ENCODE results near the gene CHD9NB. TPM values are rescaled to one million over a fixed set of nuclear protein-coding genes. Genes with fewer than 3 reads are reported as not detected.

CHD9NB gene
- polyA plus RNA-seq, 1 of the 3 experiments (the other 2 are of a cell fraction) = 2.7 TPM

DNA sequence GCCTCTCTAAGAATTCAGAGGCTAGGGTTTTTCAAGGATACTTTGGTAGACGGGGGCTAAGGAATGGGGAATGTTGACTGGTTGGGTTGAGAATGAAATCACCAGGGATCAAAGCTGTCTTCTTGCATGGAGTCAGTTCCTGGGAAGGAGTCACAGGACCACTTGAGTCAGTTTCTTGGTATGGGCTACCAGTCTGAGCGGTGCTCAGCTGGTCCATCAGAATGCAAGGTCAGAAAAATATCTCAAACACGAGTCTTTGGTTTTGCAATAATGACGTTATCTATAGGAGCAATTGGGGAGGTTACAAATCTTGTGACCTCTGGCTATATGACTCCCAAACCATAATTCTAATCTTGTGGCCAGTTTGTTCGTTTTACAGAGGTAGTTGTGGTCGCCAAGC is 18.4 kb downstream of the CHD9NB start:
- Histone ChIP-seq H3K9me3 (no peaks in the 10 kb centered on the region), H4K20me1 (ENCODE audit: insufficient read depth) (no peaks in the 10 kb centered on the region), H3K36me3 (replicated peaks in 1 of 2; ENCODE audit: control insufficient read depth in 1 of 2, insufficient read depth in 2 of 2, low read length in 1 of 2) (no peaks in the 10 kb centered on the region), H3K9me2 (no peaks in the 10 kb centered on the region), H3F3A (replicated peaks; ENCODE audit: insufficient read depth) (no peaks in the 10 kb centered on the region), H3K79me2 (ENCODE audit: insufficient read depth) (no peaks in the 10 kb centered on the region), H3K9ac (no peak overlapping the region), H3K27me3 (ENCODE audit: insufficient read depth) (no peaks in the 10 kb centered on the region), H3K4me1 (ENCODE audit: control insufficient read depth in 1 of 2, insufficient read depth in 2 of 2, low read depth in 1 of 2, low read length in 1 of 2) (no peaks in the 10 kb centered on the region), H3K4me2 (no peak overlapping the region), H3K4me3 (ENCODE audit: low read depth in 2 of 2, low read length in 1 of 2) (no peak overlapping the region), H3K27ac (ENCODE audit: low read depth in 2 of 2, low read length in 1 of 2) (no peak overlapping the region), H2AFZ (ENCODE audit: low read depth) (no peak overlapping the region)
- WGBS (ENCODE audit: low lambda C conversion rate) = 56% methylated on average over 6 of the region's 6 CpGs
- DNase-seq = no peak
- TF ChIP-seq YY1 (IDR thresholded peaks at IDR 0.05; ENCODE audit: low read depth) (no peak), EP300 (IDR thresholded peaks at IDR 0.05; ENCODE audit: borderline replicate concordance in 1 of 2, low read depth in 1 of 2, low read length in 1 of 2) (no peak), MEF2A (IDR thresholded peaks at IDR 0.05; ENCODE audit: borderline replicate concordance, low read depth) (no peak), CHD2 (IDR thresholded peaks at IDR 0.05; ENCODE audit: low read length, partially characterized antibody) (no peak), FOXJ3 (CRISPR knock-in tag; IDR thresholded peaks at IDR 0.05) (no peak), RAD21 (IDR thresholded peaks at IDR 0.05; ENCODE audit: low read length) (no peak), ELF1 (IDR thresholded peaks at IDR 0.05) (no peak), RXRA (IDR thresholded peaks at IDR 0.05; ENCODE audit: borderline replicate concordance, low read depth) (no peak), POLR2AphosphoS5 (IDR thresholded peaks at IDR 0.05; ENCODE audit: low read depth, low read length) (no peak)
- TF ChIP-seq, protein P1, sequence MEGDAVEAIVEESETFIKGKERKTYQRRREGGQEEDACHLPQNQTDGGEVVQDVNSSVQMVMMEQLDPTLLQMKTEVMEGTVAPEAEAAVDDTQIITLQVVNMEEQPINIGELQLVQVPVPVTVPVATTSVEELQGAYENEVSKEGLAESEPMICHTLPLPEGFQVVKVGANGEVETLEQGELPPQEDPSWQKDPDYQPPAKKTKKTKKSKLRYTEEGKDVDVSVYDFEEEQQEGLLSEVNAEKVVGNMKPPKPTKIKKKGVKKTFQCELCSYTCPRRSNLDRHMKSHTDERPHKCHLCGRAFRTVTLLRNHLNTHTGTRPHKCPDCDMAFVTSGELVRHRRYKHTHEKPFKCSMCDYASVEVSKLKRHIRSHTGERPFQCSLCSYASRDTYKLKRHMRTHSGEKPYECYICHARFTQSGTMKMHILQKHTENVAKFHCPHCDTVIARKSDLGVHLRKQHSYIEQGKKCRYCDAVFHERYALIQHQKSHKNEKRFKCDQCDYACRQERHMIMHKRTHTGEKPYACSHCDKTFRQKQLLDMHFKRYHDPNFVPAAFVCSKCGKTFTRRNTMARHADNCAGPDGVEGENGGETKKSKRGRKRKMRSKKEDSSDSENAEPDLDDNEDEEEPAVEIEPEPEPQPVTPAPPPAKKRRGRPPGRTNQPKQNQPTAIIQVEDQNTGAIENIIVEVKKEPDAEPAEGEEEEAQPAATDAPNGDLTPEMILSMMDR (IDR thresholded peaks at IDR 0.05) = no peak
- ChIA-PET POLR2A (no interaction called here), CTCF (interaction anchor here (1.3 kb wide), 1 partner anchor 20 kb away, joined by 4 read pairs; no protein-coding TSS in a partner anchor)

DNA sequence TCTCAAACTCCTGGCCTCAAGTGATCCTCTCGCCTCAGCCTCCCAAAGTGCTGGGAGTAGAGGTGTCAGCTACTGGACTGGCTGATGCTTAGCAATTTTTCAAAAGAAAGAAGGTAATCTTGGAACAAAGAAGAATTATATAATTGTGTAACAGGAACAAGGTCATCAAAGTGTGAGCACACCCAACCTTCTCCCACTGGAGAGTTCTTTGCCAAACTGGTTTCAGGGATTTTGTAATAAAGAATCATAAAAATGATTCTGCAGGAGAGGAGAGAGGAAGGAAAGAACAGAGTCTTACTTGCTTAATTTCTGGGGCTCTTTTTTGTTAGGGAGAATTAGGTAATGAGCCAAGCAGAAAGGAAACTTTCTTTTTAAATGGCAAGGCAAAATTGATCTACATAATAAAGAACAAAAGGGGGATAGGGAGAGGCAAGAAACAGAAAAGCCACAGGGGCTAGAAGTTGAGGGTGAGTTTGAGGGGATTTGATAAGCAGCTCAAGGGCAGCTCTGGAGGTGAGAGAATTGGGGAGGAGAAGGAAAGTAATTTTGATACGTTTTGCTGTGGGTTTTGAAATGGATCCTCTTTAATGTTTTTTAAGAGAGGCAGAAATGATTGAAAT is 21.3 kb downstream of the CHD9NB start:
- Histone ChIP-seq H3K4me2 (no peak overlapping the region), H3K27ac (ENCODE audit: low read depth in 2 of 2, low read length in 1 of 2) (no peak overlapping the region), H3K36me3 (replicated peaks in 1 of 2; ENCODE audit: control insufficient read depth in 1 of 2, insufficient read depth in 2 of 2, low read length in 1 of 2) (no peaks in the 10 kb centered on the region), H3K4me3 (ENCODE audit: low read depth in 2 of 2, low read length in 1 of 2) (no peak overlapping the region), H3K27me3 (ENCODE audit: insufficient read depth) (no peaks in the 10 kb centered on the region), H3K9me3 (no peaks in the 10 kb centered on the region), H3K9ac (no peak overlapping the region), H3K79me2 (ENCODE audit: insufficient read depth) (no peaks in the 10 kb centered on the region), H3F3A (replicated peaks; ENCODE audit: insufficient read depth) (no peaks in the 10 kb centered on the region), H4K20me1 (ENCODE audit: insufficient read depth) (no peaks in the 10 kb centered on the region), H2AFZ (ENCODE audit: low read depth) (no peak overlapping the region), H3K9me2 (no peaks in the 10 kb centered on the region), H3K4me1 (ENCODE audit: control insufficient read depth in 1 of 2, insufficient read depth in 2 of 2, low read depth in 1 of 2, low read length in 1 of 2) (no peaks in the 10 kb centered on the region)
- TF ChIP-seq YY1 (IDR thresholded peaks at IDR 0.05; ENCODE audit: low read depth) (no peak), FOXM1 (IDR thresholded peaks at IDR 0.05; ENCODE audit: low read depth) (no peak), RFX5 (IDR thresholded peaks at IDR 0.05; ENCODE audit: low read length) (no peak), NFIC (IDR thresholded peaks at IDR 0.05; ENCODE audit: borderline replicate concordance) (no peak), SIN3A (IDR thresholded peaks at IDR 0.05; ENCODE audit: borderline replicate concordance, low read depth, low read length) (no peak), RAD21 (IDR thresholded peaks at IDR 0.05; ENCODE audit: low read length) (no peak), RCOR1 (IDR thresholded peaks at IDR 0.05; ENCODE audit: low read length) (no peak), SMC3 (IDR thresholded peaks at IDR 0.05; ENCODE audit: low read depth, low read length) (no peak), JUND (IDR thresholded peaks at IDR 0.05) (no peak)
- TF ChIP-seq, protein P2, sequence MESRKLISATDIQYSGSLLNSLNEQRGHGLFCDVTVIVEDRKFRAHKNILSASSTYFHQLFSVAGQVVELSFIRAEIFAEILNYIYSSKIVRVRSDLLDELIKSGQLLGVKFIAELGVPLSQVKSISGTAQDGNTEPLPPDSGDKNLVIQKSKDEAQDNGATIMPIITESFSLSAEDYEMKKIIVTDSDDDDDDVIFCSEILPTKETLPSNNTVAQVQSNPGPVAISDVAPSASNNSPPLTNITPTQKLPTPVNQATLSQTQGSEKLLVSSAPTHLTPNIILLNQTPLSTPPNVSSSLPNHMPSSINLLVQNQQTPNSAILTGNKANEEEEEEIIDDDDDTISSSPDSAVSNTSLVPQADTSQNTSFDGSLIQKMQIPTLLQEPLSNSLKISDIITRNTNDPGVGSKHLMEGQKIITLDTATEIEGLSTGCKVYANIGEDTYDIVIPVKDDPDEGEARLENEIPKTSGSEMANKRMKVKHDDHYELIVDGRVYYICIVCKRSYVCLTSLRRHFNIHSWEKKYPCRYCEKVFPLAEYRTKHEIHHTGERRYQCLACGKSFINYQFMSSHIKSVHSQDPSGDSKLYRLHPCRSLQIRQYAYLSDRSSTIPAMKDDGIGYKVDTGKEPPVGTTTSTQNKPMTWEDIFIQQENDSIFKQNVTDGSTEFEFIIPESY (IDR thresholded peaks at IDR 0.05; ENCODE audit: borderline replicate concordance, low read depth) = no peak
- TF ChIP-seq, protein P3, sequence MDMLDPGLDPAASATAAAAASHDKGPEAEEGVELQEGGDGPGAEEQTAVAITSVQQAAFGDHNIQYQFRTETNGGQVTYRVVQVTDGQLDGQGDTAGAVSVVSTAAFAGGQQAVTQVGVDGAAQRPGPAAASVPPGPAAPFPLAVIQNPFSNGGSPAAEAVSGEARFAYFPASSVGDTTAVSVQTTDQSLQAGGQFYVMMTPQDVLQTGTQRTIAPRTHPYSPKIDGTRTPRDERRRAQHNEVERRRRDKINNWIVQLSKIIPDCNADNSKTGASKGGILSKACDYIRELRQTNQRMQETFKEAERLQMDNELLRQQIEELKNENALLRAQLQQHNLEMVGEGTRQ (IDR thresholded peaks at IDR 0.05; ENCODE audit: borderline replicate concordance, low read depth, low read length) = no peak
- ChIA-PET POLR2A (no interaction called here), CTCF (interaction anchor here (1.2 to 1.3 kb wide), 2 partner anchors 9 kb away, joined by 4 to 6 read pairs; no protein-coding TSS in a partner anchor)
- 39% methylated on average over 2 of the region's 2 CpGs for WGBS (ENCODE audit: low lambda C conversion rate)
- DNase-seq = no peak
